Stomach (tissue), 8 donors: ENCODE measurements around the gene ZFP14. TPM values are rescaled to one million over a fixed set of nuclear protein-coding genes. Genes with fewer than 3 reads are reported as not detected.

ENCODE experiments used
- polyA plus RNA-seq, 3 donors: library from polyadenylated mRNA; stranded (reverse); fragments of 200-250 nt; gene quantifications; one replicate each; pipeline ENCODE4 v1.2.3, GENCODE V29; 2013
- total RNA-seq, 5 donors: library from RNA; depleted of rRNA; stranded (reverse); fragments of >200 nt; gene quantifications; one replicate each; pipeline versions ENCODE4 v1.1.0 to v1.2.3, GENCODE V29; 2014 to 2016
- donor health status: healthy with polysubstance abuse.
- donor health status: Bipolar disorder and iron deficiency.
- donor health status: healthy.

Gene ZFP14
- total and polyA plus RNA-seq, 8 donors = 0.29 to 9.2 (median 2.7) TPM

Other genes with a start within 250 kb of the ZFP14 start
- 100 to 1,000 TPM in 4 of 5 donors, 10 to 100 TPM in 1; 93.7 to 188 (median 115) TPM for gene CAPNS1, start 239.1 kb downstream of the ZFP14 start, total RNA-seq
- 100 to 1,000 TPM; 500 to 575 (median 554) TPM for gene CAPNS1, start 239.1 kb downstream of the ZFP14 start, polyA plus RNA-seq
- gene COX7A1, start 226.8 kb downstream of the ZFP14 start, total RNA-seq = 10 to 100 TPM in 2 of 5 donors, 1 to 10 TPM in 2, not detected in 1; 4.0 to 21.0 (median 10.4) TPM
- gene COX7A1, start 226.8 kb downstream of the ZFP14 start, polyA plus RNA-seq = 10 to 100 TPM; 31.9 to 43.4 (median 32.7) TPM
- gene ZNF565, start 164.5 kb downstream of the ZFP14 start, total RNA-seq = 10 to 100 TPM in 1 of 5 donors, 1 to 10 TPM in 3, under 1 TPM in 1; 0.45 to 16.3 (median 2.3) TPM
- 1 to 10 TPM; 2.1 to 3.4 (median 2.3) TPM for gene ZNF565, start 164.5 kb downstream of the ZFP14 start, polyA plus RNA-seq
- 100 to 1,000 TPM in 1 of 5 donors, 10 to 100 TPM in 3, 1 to 10 TPM in 1; 8.7 to 108 (median 63.5) TPM for gene ZNF146, start 164.1 kb downstream of the ZFP14 start, total RNA-seq
- 10 to 100 TPM; 19.2 to 24.7 (median 22.2) TPM for gene ZNF146, start 164.1 kb downstream of the ZFP14 start, polyA plus RNA-seq
- gene ZFP82, start 39.4 kb upstream of the ZFP14 start, total RNA-seq = 1 to 10 TPM in 2 of 5 donors, under 1 TPM in 3; 0.29 to 7.3 (median 0.58) TPM
- 1 to 10 TPM; 1.1 to 1.5 (median 1.4) TPM for gene ZFP82, start 39.4 kb upstream of the ZFP14 start, polyA plus RNA-seq
- gene ZNF566, start 110.4 kb upstream of the ZFP14 start, total RNA-seq = 10 to 100 TPM in 2 of 5 donors, 1 to 10 TPM in 3; 1.8 to 58.2 (median 8.5) TPM
- gene ZNF566, start 110.4 kb upstream of the ZFP14 start, polyA plus RNA-seq = 1 to 10 TPM; 2.8 to 5.4 (median 4.7) TPM
- gene ZNF260, start 149.1 kb upstream of the ZFP14 start, total RNA-seq = 10 to 100 TPM in 3 of 5 donors, 1 to 10 TPM in 2; 1.7 to 19.8 (median 11.3) TPM
- gene ZNF260, start 149.1 kb upstream of the ZFP14 start, polyA plus RNA-seq = 1 to 10 TPM; 2.5 to 3.6 (median 3.5) TPM
- 10 to 100 TPM in 2 of 5 donors, 1 to 10 TPM in 3; 1.4 to 25.2 (median 5.3) TPM for gene ZNF529, start 194.1 kb upstream of the ZFP14 start, total RNA-seq
- 1 to 10 TPM; 1.6 to 3.4 (median 2.9) TPM for gene ZNF529, start 194.1 kb upstream of the ZFP14 start, polyA plus RNA-seq
- 10 to 100 TPM in 1 of 5 donors, 1 to 10 TPM in 2, under 1 TPM in 2; 0.29 to 14.0 (median 1.2) TPM for gene ZNF382, start 226.1 kb upstream of the ZFP14 start, total RNA-seq
- 1 to 10 TPM in 1 of 3 donors, under 1 TPM in 1, not detected in 1; 0.63 to 1.3 TPM for gene ZNF382, start 226.1 kb upstream of the ZFP14 start, polyA plus RNA-seq